Measurements from ENCODE around the gene COL6A3. TPM values are rescaled to one million over a fixed set of nuclear protein-coding genes. Genes with fewer than 3 reads are reported as not detected.

COL6A3 gene
- total RNA-seq, 1 experiment from 2014 or later = 0.57 TPM

GRCh38 chr2:237306787-237307170 is 107.2 kb downstream of the COL6A3 start:
- H3K79me2 ChIP-seq (ENCODE audit: low read depth) = no peaks in the 10 kb centered on the region
- TF ChIP-seq EZH2 (IDR thresholded peaks at IDR 0.05; ENCODE audit: low read depth) (no peak), CTCF (conservative IDR thresholded peaks at IDR 0.05) (no peak)
- no peaks in the 10 kb centered on the region for H3K4me1 ChIP-seq (replicated peaks; ENCODE audit: insufficient read depth)
- H3K27me3 ChIP-seq (ENCODE audit: insufficient read depth, low read depth) = no peaks in the 10 kb centered on the region
- H3K4me3 ChIP-seq = no peak overlapping the region
- peaks cover 7% of the 10 kb centered on the region; the same call in 1 of the 2 replicates for H3K9me3 ChIP-seq (ENCODE audit: insufficient read depth, low read depth)
- H3K36me3 ChIP-seq (ENCODE audit: low read depth) = no peaks in the 10 kb centered on the region
- intact Hi-C loops (cut with micrococcal nuclease; ENCODE audit: unreplicated experiment) = no loop called here
- ChIA-PET CTCF (no interaction called here), POLR2A (ENCODE audit: unreplicated experiment) (interaction anchor here (0.7 kb wide), 1 partner anchor 10 kb away, joined by 4 read pairs; no protein-coding TSS in a partner anchor)
- no peaks in the 10 kb centered on the region for H3K9me2 ChIP-seq (ENCODE audit: insufficient read depth)
- BruUV-seq (replicated peaks) = no TSS peak
- H4K20me1 ChIP-seq (ENCODE audit: insufficient read depth) = no peaks in the 10 kb centered on the region
- H3K27ac ChIP-seq = no peak overlapping the region
- H3F3A ChIP-seq (ENCODE audit: insufficient read depth, low read depth) = no peaks in the 10 kb centered on the region
- H3K4me2 ChIP-seq = no peak overlapping the region
- no peak overlapping the region for H2AFZ ChIP-seq
- DNase-seq = no peak

- Histone ChIP-seq H3K9me3 (ENCODE audit: insufficient read depth, low read depth) (peaks cover 7% of the 10 kb centered on the region; the same call in 1 of the 2 replicates), H3K27ac (no peak overlapping the region), H3K36me3 (ENCODE audit: low read depth) (no peaks in the 10 kb centered on the region), H3F3A (ENCODE audit: insufficient read depth, low read depth) (no peaks in the 10 kb centered on the region), H2AFZ (no peak overlapping the region), H4K20me1 (ENCODE audit: insufficient read depth) (no peaks in the 10 kb centered on the region), H3K27me3 (ENCODE audit: insufficient read depth, low read depth) (no peaks in the 10 kb centered on the region), H3K4me3 (no peak overlapping the region), H3K9me2 (ENCODE audit: insufficient read depth) (no peaks in the 10 kb centered on the region), H3K4me1 (replicated peaks; ENCODE audit: insufficient read depth) (no peaks in the 10 kb centered on the region), H3K79me2 (ENCODE audit: low read depth) (no peaks in the 10 kb centered on the region), H3K4me2 (no peak overlapping the region)
- no peak for DNase-seq
- no TSS peak for BruUV-seq (replicated peaks)
- TF ChIP-seq CTCF (conservative IDR thresholded peaks at IDR 0.05) (no peak), EZH2 (IDR thresholded peaks at IDR 0.05; ENCODE audit: low read depth) (no peak)
- POLR2A ChIA-PET (ENCODE audit: unreplicated experiment) = no interaction called here
- intact Hi-C loops (cut with micrococcal nuclease; ENCODE audit: unreplicated experiment) = no loop called here
- CTCF ChIA-PET = no interaction called here
These were observed 107.7 kb downstream of the COL6A3 start for GRCh38 chr2:237306083-237306786.

- Histone ChIP-seq H3F3A (ENCODE audit: insufficient read depth, low read depth) (no peaks in the 10 kb centered on the region), H3K79me2 (ENCODE audit: low read depth) (no peaks in the 10 kb centered on the region), H3K9me3 (ENCODE audit: insufficient read depth, low read depth) (peaks cover 7% of the 10 kb centered on the region; the same call in 1 of the 2 replicates), H4K20me1 (ENCODE audit: insufficient read depth) (no peaks in the 10 kb centered on the region), H3K4me3 (no peak overlapping the region), H3K27me3 (ENCODE audit: insufficient read depth, low read depth) (no peaks in the 10 kb centered on the region), H2AFZ (no peak overlapping the region), H3K27ac (no peak overlapping the region), H3K9me2 (ENCODE audit: insufficient read depth) (no peaks in the 10 kb centered on the region; the same call in 1 of the 2 replicates), H3K4me2 (no peak overlapping the region), H3K36me3 (ENCODE audit: low read depth) (no peaks in the 10 kb centered on the region), H3K4me1 (replicated peaks; ENCODE audit: insufficient read depth) (peaks cover 1% of the 10 kb centered on the region; the same call in 1 of the 2 replicates)
- DNase-seq = no peak
- no TSS peak for BruUV-seq (replicated peaks)
- ChIA-PET CTCF (no interaction called here), POLR2A (ENCODE audit: unreplicated experiment) (no interaction called here)
- intact Hi-C loops (cut with micrococcal nuclease; ENCODE audit: unreplicated experiment) = no loop called here
- TF ChIP-seq CTCF (conservative IDR thresholded peaks at IDR 0.05) = no peak
- no peak for TF ChIP-seq EZH2 (IDR thresholded peaks at IDR 0.05; ENCODE audit: low read depth)
These were observed 108.4 kb downstream of the COL6A3 start for GRCh38 chr2:237305579-237305978.

Data from PC-9 (cell line).